HG03565 (cell line): ENCODE measurements around the gene DHX9.

ENCODE experiments used
- ATAC-seq: cut with Tn5 transposase; IDR thresholded peaks from one replicate; pipeline ENCODE4 v1.9.1; 2021; ENCODE audit warnings: mild to moderate bottlenecking, moderate library complexity; ENCODE audit not compliant: unreplicated experiment

Gene DHX9

GRCh38 chr1:182835806-182836205, 3.3 kb upstream of the DHX9 start:
- ATAC-seq: no peak

GRCh38 chr1:182841368-182841988, 2.3 kb downstream of the DHX9 start:
- ATAC-seq: no peak

GRCh38 chr1:182842265-182842664, 3.1 kb downstream of the DHX9 start:
- ATAC-seq: no peak

GRCh38 chr1:182845379-182845778, 6.2 kb downstream of the DHX9 start:
- ATAC-seq: no peak

- no peak for ATAC-seq
These were observed 6.7 kb downstream of the DHX9 start for GRCh38 chr1:182845894-182846293.

- no peak for ATAC-seq
These were observed 8.0 kb downstream of the DHX9 start for GRCh38 chr1:182847105-182847504.

GRCh38 chr1:182848736-182849135, 9.6 kb downstream of the DHX9 start:
- ATAC-seq: no peak

- ATAC-seq: no peak
These were observed 11.2 kb downstream of the DHX9 start for GRCh38 chr1:182850319-182850718.

GRCh38 chr1:182851825-182852224, 12.7 kb downstream of the DHX9 start:
- ATAC-seq: no peak

GRCh38 chr1:182855911-182856310, 16.8 kb downstream of the DHX9 start:
- ATAC-seq: no peak

GRCh38 chr1:182857212-182857611, 18.1 kb downstream of the DHX9 start:
- no peak for ATAC-seq

- ATAC-seq: no peak
These were observed 21.5 kb downstream of the DHX9 start for GRCh38 chr1:182860658-182861057.

GRCh38 chr1:182861994-182862393, 22.8 kb downstream of the DHX9 start:
- no peak for ATAC-seq

GRCh38 chr1:182862827-182863226, 23.7 kb downstream of the DHX9 start:
- ATAC-seq: no peak

- ATAC-seq: no peak
These were observed 24.8 kb downstream of the DHX9 start for GRCh38 chr1:182863940-182864339.

- no peak for ATAC-seq
These were observed 28.7 kb downstream of the DHX9 start for GRCh38 chr1:182867861-182868260.

- no peak for ATAC-seq
These were observed 30.1 kb downstream of the DHX9 start for GRCh38 chr1:182869241-182869666.

GRCh38 chr1:182872881-182873280, 33.7 kb downstream of the DHX9 start:
- ATAC-seq: no peak

- ATAC-seq: no peak
These were observed 36.7 kb downstream of the DHX9 start for GRCh38 chr1:182875889-182876288.

GRCh38 chr1:182877331-182877730, 38.2 kb downstream of the DHX9 start:
- no peak for ATAC-seq

GRCh38 chr1:182877842-182878241, 38.7 kb downstream of the DHX9 start:
- ATAC-seq: no peak

GRCh38 chr1:182884872-182885271, 45.7 kb downstream of the DHX9 start:
- no peak for ATAC-seq

- ATAC-seq: no peak
These were observed 46.4 kb downstream of the DHX9 start for GRCh38 chr1:182885591-182885990.
